CD4-positive, alpha-beta T cell (primary cell): ENCODE data around the gene DCTN1. TPM values are rescaled to one million over a fixed set of nuclear protein-coding genes. Genes with fewer than 3 reads are reported as not detected.

Experiments used
- ATAC-seq: fragments of 200-7000 bp; cut with Tn5 transposase; one replicate; pipeline ENCODE4 v1.10.0; 2022; ENCODE audit warnings: mild to moderate bottlenecking; ENCODE audit not compliant: poor library complexity
- CTCF ChIA-PET: fragments of 350-600 bp; sonication (Branson Sonifier 250); formaldehyde crosslinking; loops from one replicate; lab custom pipeline; 2021; ENCODE audit warnings: antibody characterized with exemption, inconsistent platforms; lab: Charles Lee
- POLR2A ChIA-PET: fragments of 350-600 bp; sonication (Branson Sonifier 250); formaldehyde crosslinking; loops from one replicate; lab custom pipeline; 2021; ENCODE audit warnings: antibody characterized with exemption, inconsistent platforms; lab: Charles Lee
- DNase-seq, 14 experiments: peaks; one replicate each; pipeline ENCODE4 v3.0.0-alpha.2; 2013 to 2020; ENCODE audit warnings: mixed read lengths in 2 of 14
- H3K27ac ChIP-seq, 2 donors: one replicate each; pipeline versions ENCODE4 v1.5.1 to v1.7.0; 2013; ENCODE audit warnings: low read length in 2 of 2, low read depth in 1 of 2, mild to moderate bottlenecking in 1 of 2
- H3K27me3 ChIP-seq, 2 experiments: 1 replicate in 1 of 2; 2 replicates in 1 of 2; pipeline versions ENCODE4 v1.6.1 to v1.7.0; 2013; ENCODE audit warnings: low read length in 2 of 2, control low read depth in 1 of 2, mild to moderate bottlenecking in 1 of 2, moderate library complexity in 1 of 2; ENCODE audit not compliant: insufficient read depth in 2 of 2, control insufficient read depth in 1 of 2
- H3K36me3 ChIP-seq: one replicate; pipeline ENCODE4 v1.6.1; 2013; ENCODE audit warnings: low read length, control low read depth; ENCODE audit not compliant: insufficient read depth
- H3K4me1 ChIP-seq: one replicate; pipeline ENCODE4 v1.6.1; 2013; ENCODE audit warnings: low read length, control low read depth; ENCODE audit not compliant: insufficient read depth
- H3K4me3 ChIP-seq: one replicate; pipeline ENCODE4 v1.5.1; 2013; ENCODE audit warnings: mild to moderate bottlenecking, low read length, moderate library complexity
- H3K9me3 ChIP-seq, 2 experiments: 1 replicate in 1 of 2; 2 replicates in 1 of 2; pipeline versions ENCODE4 v1.6.1 to v1.7.0; 2013; ENCODE audit warnings: low read length in 2 of 2, mild to moderate bottlenecking in 2 of 2, control low read depth in 1 of 2, moderate library complexity in 1 of 2; ENCODE audit not compliant: control insufficient read depth in 1 of 2, insufficient read depth in 1 of 2
- H3K27ac Mint-ChIP-seq: one replicate; pipeline ENCODE4 v1.8.0; 2020; ENCODE audit warnings: mixed read lengths
- H3K27me3 Mint-ChIP-seq: one replicate; pipeline ENCODE4 v1.8.0; 2021; ENCODE audit warnings: mixed read lengths
- H3K36me3 Mint-ChIP-seq: one replicate; pipeline ENCODE4 v1.8.0; 2021; ENCODE audit warnings: low read depth, mixed read lengths
- H3K4me1 Mint-ChIP-seq: one replicate; pipeline ENCODE4 v1.8.0; 2021; ENCODE audit warnings: low read depth, mixed read lengths
- H3K4me3 Mint-ChIP-seq: one replicate; pipeline ENCODE4 v1.8.0; 2020; ENCODE audit warnings: mild to moderate bottlenecking, mixed read lengths
- H3K9me3 Mint-ChIP-seq: one replicate; pipeline ENCODE4 v1.8.0; 2020; ENCODE audit warnings: mixed read lengths
- intact Hi-C, 2 experiments: fragments of 100-400 bp; cut with DNase I in 1 of 2; cut with micrococcal nuclease in 1 of 2; formaldehyde crosslinking; loops; one replicate each; pipeline versions ENCODE4 v1.15.1 to v1.9.0; 2023 to 2025; cut with DNase I, micrococcal nuclease
- total RNA-seq, 174 experiments: library from RNA in 2 of 174; stranded (reverse) in 2 of 174; gene quantifications; one replicate each; pipeline ENCODE4 v1.2.3 and lab custom pipeline; 2021 to 2026
- TF ChIP-seq, protein P1 (sequence below): fragments of 200-600 bp; IDR thresholded peaks from one replicate; pipeline ENCODE4 v1.8.0; 2022; ENCODE audit warnings: antibody characterized with exemption, mild to moderate bottlenecking

DCTN1 gene
- total RNA-seq, 2 experiments from 2014 or later, result 51.4 to 60.7 TPM

GRCh38 chr2:74392449-74392743, 12.3 kb upstream of the DCTN1 start:
- H3K4me3 Mint-ChIP-seq, result peak overlapping the region; percentile 99
- H3K27ac Mint-ChIP-seq, result no peak overlapping the region
- ChIA-PET CTCF (interaction anchor here (1.0 to 2.1 kb wide), 11 partner anchors 9 to 615 kb away, joined by 3 to 9 read pairs (median 6); partner anchors contain the start of genes CCDC142, MRPL53, STAMBP and TTC31), POLR2A (interaction anchor here (0.6 to 2.7 kb wide), 17 partner anchors 9 to 564 kb away, joined by 3 to 17 read pairs (median 6); partner anchors contain the start of genes AUP1, C2orf81, CCDC142 and DCTN1)
- Histone ChIP-seq H3K4me3 (no peak overlapping the region), H3K9me3 (no peaks in the 10 kb centered on the region), H3K36me3 (no peaks in the 10 kb centered on the region), H3K27me3 (peaks cover 0 to 5% of the 10 kb centered on the region in 2 experiments), H3K4me1 (peaks cover 34% of the 10 kb centered on the region), H3K27ac (no peak overlapping the region)
- peaks cover 9% of the 10 kb centered on the region for H3K4me1 Mint-ChIP-seq
- no peak for ATAC-seq
- peaks cover 4% of the 10 kb centered on the region for H3K36me3 Mint-ChIP-seq
- intact Hi-C loops, result loop anchor here (1.0 to 10.0 kb wide), 10 partner anchors 80 to 655 kb away; partner anchors contain the start of genes STAMBP (in 2 of the 2), MOB1A (in 1 of the 2), MRPL53 (in 1 of the 2) and MTHFD2 (in 1 of the 2)
- H3K9me3 Mint-ChIP-seq, result no peaks in the 10 kb centered on the region
- no peak for DNase-seq
- TF ChIP-seq, protein P1, sequence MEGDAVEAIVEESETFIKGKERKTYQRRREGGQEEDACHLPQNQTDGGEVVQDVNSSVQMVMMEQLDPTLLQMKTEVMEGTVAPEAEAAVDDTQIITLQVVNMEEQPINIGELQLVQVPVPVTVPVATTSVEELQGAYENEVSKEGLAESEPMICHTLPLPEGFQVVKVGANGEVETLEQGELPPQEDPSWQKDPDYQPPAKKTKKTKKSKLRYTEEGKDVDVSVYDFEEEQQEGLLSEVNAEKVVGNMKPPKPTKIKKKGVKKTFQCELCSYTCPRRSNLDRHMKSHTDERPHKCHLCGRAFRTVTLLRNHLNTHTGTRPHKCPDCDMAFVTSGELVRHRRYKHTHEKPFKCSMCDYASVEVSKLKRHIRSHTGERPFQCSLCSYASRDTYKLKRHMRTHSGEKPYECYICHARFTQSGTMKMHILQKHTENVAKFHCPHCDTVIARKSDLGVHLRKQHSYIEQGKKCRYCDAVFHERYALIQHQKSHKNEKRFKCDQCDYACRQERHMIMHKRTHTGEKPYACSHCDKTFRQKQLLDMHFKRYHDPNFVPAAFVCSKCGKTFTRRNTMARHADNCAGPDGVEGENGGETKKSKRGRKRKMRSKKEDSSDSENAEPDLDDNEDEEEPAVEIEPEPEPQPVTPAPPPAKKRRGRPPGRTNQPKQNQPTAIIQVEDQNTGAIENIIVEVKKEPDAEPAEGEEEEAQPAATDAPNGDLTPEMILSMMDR, result no peak
- H3K27me3 Mint-ChIP-seq, result no peaks in the 10 kb centered on the region

DNA sequence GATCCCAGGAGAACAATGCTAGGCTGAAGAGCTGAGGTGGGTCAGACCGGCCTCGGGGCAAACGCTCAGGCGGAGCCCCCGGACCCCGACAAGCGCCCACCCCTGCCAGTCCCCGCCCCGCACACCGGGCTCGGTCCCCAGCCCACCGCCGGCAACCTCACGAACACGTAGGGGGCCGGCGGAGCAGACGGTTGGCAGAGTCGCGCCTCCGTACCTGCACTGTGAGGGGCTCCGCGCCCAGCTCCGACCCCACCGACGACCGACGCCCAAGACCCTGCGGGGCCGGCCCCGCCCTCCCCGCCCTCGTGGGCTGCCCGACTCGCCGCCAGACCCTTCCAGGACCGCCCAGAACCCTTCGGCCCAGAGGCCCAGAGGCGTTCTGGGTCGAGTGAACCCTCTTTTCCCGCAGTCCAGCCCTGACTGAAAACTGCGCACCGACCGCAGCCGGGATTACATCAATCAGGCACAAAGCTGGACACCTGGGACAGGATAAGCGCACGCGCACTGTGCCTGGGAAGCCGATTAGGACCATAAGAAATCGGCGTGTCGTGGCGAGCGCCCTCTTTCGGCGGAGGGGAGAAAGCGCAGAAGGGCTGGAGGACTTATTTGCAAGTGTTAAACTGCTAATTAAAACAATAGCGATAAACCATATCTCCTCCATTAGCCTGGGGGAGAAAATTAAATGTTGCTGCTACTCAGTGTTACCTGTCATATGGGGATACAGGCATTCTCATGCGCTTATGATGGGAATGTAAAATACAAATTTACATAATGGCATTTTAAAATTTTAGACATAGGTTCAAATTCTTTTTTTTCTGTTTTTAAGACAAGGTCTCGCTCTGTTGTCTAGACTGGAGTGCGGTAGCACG, 11.7 kb upstream of the DCTN1 start:
- H3K9me3 Mint-ChIP-seq, result no peaks in the 10 kb centered on the region
- no peak overlapping the region for H3K27ac Mint-ChIP-seq
- Histone ChIP-seq H3K27me3 (peaks cover 0 to 5% of the 10 kb centered on the region in 2 experiments), H3K9me3 (no peaks in the 10 kb centered on the region), H3K4me3 (peak overlapping the region; percentile 72), H3K36me3 (no peaks in the 10 kb centered on the region), H3K4me1 (peaks cover 34% of the 10 kb centered on the region), H3K27ac (peak overlapping the region; percentile 88 to 92)
- intact Hi-C loops, result loop anchor here (1.0 to 10.0 kb wide), 10 partner anchors 80 to 655 kb away; partner anchors contain the start of genes STAMBP (in 2 of the 2), MOB1A (in 1 of the 2), MRPL53 (in 1 of the 2) and MTHFD2 (in 1 of the 2)
- H3K4me1 Mint-ChIP-seq, result peaks cover 9% of the 10 kb centered on the region
- ChIA-PET POLR2A (interaction anchor here (0.6 to 2.7 kb wide), 22 partner anchors 9 to 563 kb away, joined by 3 to 17 read pairs (median 5); partner anchors contain the start of genes AUP1, C2orf81, CCDC142 and DCTN1), CTCF (interaction anchor here (0.5 to 2.1 kb wide), 19 partner anchors 9 to 614 kb away, joined by 3 to 9 read pairs (median 4); partner anchors contain the start of genes C2orf81, CCDC142, INO80B and MRPL53)
- ATAC-seq, result peak; percentile 90
- peak; percentile 92 to 98 (median 96) for DNase-seq
- peaks cover 4% of the 10 kb centered on the region for H3K36me3 Mint-ChIP-seq
- H3K4me3 Mint-ChIP-seq, result peak overlapping the region; percentile 99
- no peaks in the 10 kb centered on the region for H3K27me3 Mint-ChIP-seq
- TF ChIP-seq, protein P1, result peak; percentile 99

DNA sequence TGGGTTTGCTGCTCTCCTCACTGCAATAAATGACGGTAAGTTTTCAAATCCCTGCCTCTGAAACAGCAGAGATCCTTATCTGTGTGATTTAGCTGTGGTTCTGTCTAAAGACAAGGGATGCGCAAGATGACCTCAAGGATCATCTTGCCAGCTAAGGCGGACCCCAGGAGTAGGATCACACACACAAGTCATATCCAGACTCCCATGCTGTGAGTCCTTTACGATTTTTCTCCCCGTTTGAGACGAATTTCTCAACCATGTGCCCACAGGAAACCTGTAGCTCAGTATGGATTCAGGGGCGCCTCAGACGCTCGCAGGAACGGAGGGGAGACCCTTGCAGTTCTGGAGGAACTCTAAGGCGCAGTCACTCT, 11.1 kb upstream of the DCTN1 start:
- H3K9me3 Mint-ChIP-seq, result no peaks in the 10 kb centered on the region
- TF ChIP-seq, protein P1, result no peak
- H3K36me3 ChIP-seq, result no peaks in the 10 kb centered on the region
- ChIA-PET CTCF (interaction anchor here (0.5 to 2.1 kb wide), 19 partner anchors 9 to 614 kb away, joined by 3 to 9 read pairs (median 4); partner anchors contain the start of genes C2orf81, CCDC142, INO80B and MRPL53), POLR2A (interaction anchor here (0.6 to 2.7 kb wide), 19 partner anchors 9 to 213 kb away, joined by 3 to 17 read pairs (median 6); partner anchors contain the start of genes AUP1, C2orf81, CCDC142 and HTRA2)
- H3K4me1 ChIP-seq, result peaks cover 34% of the 10 kb centered on the region
- DNase-seq, result peak in 1 of 14 experiments; percentile 5
- peak overlapping the region; percentile 88 to 92 for H3K27ac ChIP-seq
- no peak overlapping the region for H3K27ac Mint-ChIP-seq
- ATAC-seq, result peak; percentile 27
- H3K4me1 Mint-ChIP-seq, result peaks cover 9% of the 10 kb centered on the region
- peaks cover 4% of the 10 kb centered on the region for H3K36me3 Mint-ChIP-seq
- peaks cover 0 to 5% of the 10 kb centered on the region in 2 experiments for H3K27me3 ChIP-seq
- H3K4me3 Mint-ChIP-seq, result peak overlapping the region; percentile 99
- no peaks in the 10 kb centered on the region for H3K27me3 Mint-ChIP-seq
- no peaks in the 10 kb centered on the region for H3K9me3 ChIP-seq
- intact Hi-C loops, result loop anchor here (5.0 to 10.0 kb wide), 7 partner anchors 81 to 654 kb away; partner anchors contain the start of genes STAMBP (in 2 of the 2), MOB1A (in 1 of the 2), MRPL53 (in 1 of the 2) and SEMA4F (in 1 of the 2)
- peak overlapping the region; percentile 72 for H3K4me3 ChIP-seq
